Loucy (cell line): ENCODE measurements around the gene RNF126.

Experiments
- H2AFZ ChIP-seq: fragments of 200-600 bp; sonication (generic); 2 replicates; pipeline ENCODE4 v1.6.0; 2016; ENCODE audit warnings: antibody characterized with exemption, mild to moderate bottlenecking, low read length, moderate library complexity
- H3F3A ChIP-seq: fragments of 200-600 bp; 2 replicates; pipeline ENCODE4 v1.6.0; 2016; ENCODE audit warnings: antibody characterized with exemption, low read depth, mild to moderate bottlenecking
- H3K27me3 ChIP-seq: fragments of 200-600 bp; sonication (generic); 2 replicates; pipeline ENCODE4 v1.6.1; 2014; ENCODE audit warnings: low read length, mild to moderate bottlenecking; ENCODE audit not compliant: insufficient read depth, poor library complexity, severe bottlenecking
- H3K36me3 ChIP-seq: fragments of 200-600 bp; sonication (generic); 2 replicates; pipeline ENCODE4 v1.6.1; 2016; ENCODE audit warnings: low read length; ENCODE audit not compliant: insufficient read depth
- H3K4me1 ChIP-seq: fragments of 200-600 bp; sonication (generic); 2 replicates; pipeline ENCODE4 v1.5.1; 2014; ENCODE audit warnings: low read length, mild to moderate bottlenecking; ENCODE audit not compliant: insufficient read depth, poor library complexity, severe bottlenecking
- H3K4me2 ChIP-seq: fragments of 200-600 bp; sonication (generic); 2 replicates; pipeline ENCODE4 v1.6.0; 2014; ENCODE audit warnings: antibody characterized with exemption, low read length, low read depth, mild to moderate bottlenecking; ENCODE audit not compliant: poor library complexity, severe bottlenecking
- H3K4me3 ChIP-seq: fragments of 200-600 bp; sonication (generic); 2 replicates; pipeline ENCODE4 v1.5.1; 2014; ENCODE audit warnings: low read length, mild to moderate bottlenecking, mixed read lengths; ENCODE audit not compliant: poor library complexity, severe bottlenecking
- H3K79me2 ChIP-seq: fragments of 200-600 bp; sonication (generic); 2 replicates; pipeline ENCODE4 v1.6.1; 2014; ENCODE audit warnings: low read length; ENCODE audit not compliant: insufficient read depth
- H3K9ac ChIP-seq: fragments of 200-600 bp; sonication (generic); 2 replicates; pipeline ENCODE4 v1.6.0; 2014; ENCODE audit warnings: mild to moderate bottlenecking, low read depth, low read length, moderate library complexity; ENCODE audit not compliant: poor library complexity, severe bottlenecking
- H3K9me2 ChIP-seq: fragments of 200-600 bp; sonication (generic); replicated peaks from 2 replicates; pipeline ENCODE4 v1.6.1; 2016; ENCODE audit warnings: low read depth, low read length, mixed read lengths
- H3K9me3 ChIP-seq: fragments of 200-600 bp; sonication (generic); 2 replicates; pipeline ENCODE4 v1.6.1; 2014; ENCODE audit warnings: mild to moderate bottlenecking, antibody characterized with exemption, low read length, low read depth; ENCODE audit not compliant: insufficient read depth
- H4K20me1 ChIP-seq: fragments of 200-600 bp; sonication (generic); 2 replicates; pipeline ENCODE4 v1.6.0; 2014; ENCODE audit warnings: antibody characterized with exemption, low read length, mild to moderate bottlenecking; ENCODE audit not compliant: insufficient read depth, poor library complexity, severe bottlenecking
- CTCF ChIP-seq: fragments of 200-600 bp; sonication (generic); conservative IDR thresholded peaks from 2 replicates; pipeline ENCODE4 v1.5.1; 2014; ENCODE audit warnings: mild to moderate bottlenecking, antibody characterized with exemption, low read length
- EZH2phosphoT487 ChIP-seq: fragments of 200-600 bp; IDR thresholded peaks from 2 replicates; pipeline ENCODE4 v1.6.1; 2018; ENCODE audit warnings: antibody characterized with exemption, mild to moderate bottlenecking, moderate library complexity, borderline replicate concordance

RNF126 gene

GRCh38 chr19:687569-688166, 24.7 kb upstream of the RNF126 start:
- no peaks in the 10 kb centered on the region for H4K20me1 ChIP-seq
- H2AFZ ChIP-seq, result no peak overlapping the region
- H3K27me3 ChIP-seq, result no peaks in the 10 kb centered on the region
- H3K79me2 ChIP-seq, result no peaks in the 10 kb centered on the region
- no peaks in the 10 kb centered on the region for H3K9me3 ChIP-seq
- no peak overlapping the region for H3K9ac ChIP-seq
- TF ChIP-seq EZH2phosphoT487 (no peak), CTCF (no peak)
- no peaks in the 10 kb centered on the region for H3F3A ChIP-seq
- no peaks in the 10 kb centered on the region for H3K9me2 ChIP-seq
- no peak overlapping the region for H3K4me3 ChIP-seq
- no peaks in the 10 kb centered on the region for H3K4me1 ChIP-seq
- H3K36me3 ChIP-seq, result no peaks in the 10 kb centered on the region
- no peak overlapping the region for H3K4me2 ChIP-seq

DNA sequence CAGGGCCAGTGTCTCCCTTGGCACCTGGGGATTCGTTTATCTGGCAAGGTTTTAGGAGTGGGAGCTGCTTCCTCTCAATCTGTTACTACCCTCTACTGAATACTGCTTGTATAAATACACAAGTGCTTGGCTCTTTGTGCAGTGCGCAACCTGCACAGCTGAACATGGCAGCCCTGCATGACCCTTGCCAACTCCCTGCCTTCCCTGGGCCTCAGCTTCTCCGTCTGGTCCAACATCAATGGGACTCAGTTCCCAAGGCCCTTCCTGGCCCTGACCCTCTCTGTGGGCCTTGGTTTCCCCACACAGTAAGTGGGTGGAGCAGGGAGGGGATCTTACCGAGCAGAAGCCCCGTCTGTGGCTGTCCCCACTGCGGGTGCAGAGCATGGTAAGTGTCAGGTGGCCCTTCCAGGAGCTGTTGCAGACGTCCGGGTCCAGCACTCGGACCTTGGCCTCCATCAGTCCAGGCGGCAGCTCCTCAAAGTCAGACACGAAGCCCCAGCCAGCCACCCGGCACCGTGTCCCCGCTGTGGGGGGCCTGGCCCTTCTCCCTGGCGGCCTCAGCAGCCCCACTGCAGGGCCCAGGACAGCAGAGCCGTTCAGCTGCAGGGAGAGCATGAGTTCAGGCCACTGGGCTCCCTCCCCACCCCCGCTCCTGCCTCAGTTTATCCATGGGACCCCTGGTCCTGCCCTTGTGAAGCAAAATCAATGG, 23.7 kb upstream of the RNF126 start:
- Histone ChIP-seq H3K9me3 (no peaks in the 10 kb centered on the region), H3K4me2 (no peak overlapping the region), H3K4me1 (peaks cover under 1% of the 10 kb centered on the region), H3K9me2 (no peaks in the 10 kb centered on the region), H3K79me2 (no peaks in the 10 kb centered on the region), H2AFZ (no peak overlapping the region), H3K36me3 (no peaks in the 10 kb centered on the region), H3F3A (no peaks in the 10 kb centered on the region), H3K9ac (no peak overlapping the region), H3K4me3 (no peak overlapping the region), H3K27me3 (no peaks in the 10 kb centered on the region), H4K20me1 (no peaks in the 10 kb centered on the region)
- TF ChIP-seq EZH2phosphoT487 (no peak), CTCF (no peak)

DNA sequence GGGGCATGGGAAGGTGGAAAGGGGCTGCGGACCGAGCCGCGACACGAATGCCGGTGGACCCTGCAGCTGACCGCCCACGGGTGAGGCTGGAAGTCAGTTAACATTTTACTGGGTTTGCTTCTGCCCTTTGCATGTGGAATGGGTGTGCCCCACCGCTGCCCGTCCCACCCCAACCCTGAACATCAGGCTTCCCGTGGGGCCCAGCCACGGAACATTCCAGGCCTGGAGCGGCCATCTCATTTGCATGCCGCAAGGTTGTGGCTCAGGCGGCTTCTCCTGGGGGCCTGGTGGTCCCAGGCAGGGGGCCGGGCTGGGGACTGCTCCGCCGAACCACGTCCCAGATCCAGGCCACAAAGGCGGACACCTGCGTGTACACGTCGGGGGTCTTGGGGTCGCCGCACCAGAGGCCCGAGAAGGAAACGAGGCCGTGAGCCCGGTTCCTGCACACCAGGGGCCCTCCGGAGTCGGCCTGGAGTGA, 22.5 kb upstream of the RNF126 start:
- no peaks in the 10 kb centered on the region for H3K27me3 ChIP-seq
- no peaks in the 10 kb centered on the region for H3K9me3 ChIP-seq
- H3K36me3 ChIP-seq, result no peaks in the 10 kb centered on the region
- H4K20me1 ChIP-seq, result no peaks in the 10 kb centered on the region
- TF ChIP-seq CTCF (no peak), EZH2phosphoT487 (no peak)
- H3K4me3 ChIP-seq, result no peak overlapping the region
- H3K79me2 ChIP-seq, result no peaks in the 10 kb centered on the region
- no peak overlapping the region for H3K4me2 ChIP-seq
- no peak overlapping the region for H3K9ac ChIP-seq
- peaks cover 6% of the 10 kb centered on the region for H3K4me1 ChIP-seq
- no peaks in the 10 kb centered on the region for H3F3A ChIP-seq
- no peaks in the 10 kb centered on the region for H3K9me2 ChIP-seq
- no peak overlapping the region for H2AFZ ChIP-seq
